ENCODE data around the gene KRT27. TPM values are rescaled to one million over a fixed set of nuclear protein-coding genes. Genes with fewer than 3 reads are reported as not detected.

The KRT27 gene
- total and polyA plus RNA-seq, 9 of the 15 experiments (the other 6 are each of a cell fraction or from before 2014, with no cell fraction given): 0.10 TPM; not detected in 8

- no peak for ATAC-seq
- intact Hi-C loops (cut with micrococcal nuclease): no loop called here
Measured at GRCh38 chr17:40800381-40800780, 18.0 kb upstream of the KRT27 start.

GRCh38 chr17:40799859-40800258 lies 17.5 kb upstream of the KRT27 start, which contains the start of gene KRT28:
Gene KRT28, minus strand, starts transcription at chr17:40799959. Its CDS starts 66 bp downstream, at chr17:40799893.
- H2AFZ ChIP-seq (ENCODE audit: low read depth, low read length): no peak within 1 kb of the TSS
- TF ChIP-seq ZBTB11 (CRISPR knock-in tag; IDR thresholded peaks at IDR 0.05): no peak
- TF ChIP-seq MEF2A (IDR thresholded peaks at IDR 0.05; ENCODE audit: control insufficient read depth, low read depth, low read length): no peak
- TF ChIP-seq ZNF347 (CRISPR knock-in tag; IDR thresholded peaks at IDR 0.05; ENCODE audit: low read depth): no peak
- H3K27ac ChIP-seq (ENCODE audit: extremely low read depth, low read depth, low read length): no peak within 1 kb of the TSS
- no peak for ATAC-seq
- H3K4me2 ChIP-seq (ENCODE audit: insufficient read depth, low read length): no peak within 1 kb of the TSS
- in situ Hi-C loops (cut with MboI) (loop anchor here (5.0 to 10.0 kb wide), 3 partner anchors 105 to 862 kb away; no protein-coding TSS in a partner anchor), intact Hi-C loops (cut with micrococcal nuclease) (no loop called here)
- no peaks in the 10 kb centered on the region for H3K79me2 ChIP-seq (ENCODE audit: control insufficient read depth, insufficient read depth, low read length)
- peaks cover 21 to 37% of the 10 kb centered on the region in 2 experiments for H3K27me3 ChIP-seq (ENCODE audit: control insufficient read depth in 2 of 2, insufficient read depth in 2 of 2, low read length in 2 of 2)
- H3K9me1 ChIP-seq (ENCODE audit: control insufficient read depth, insufficient read depth, low read length): no peaks in the 10 kb centered on the region
- H3K4me1 ChIP-seq (replicated peaks in 1 of 2; ENCODE audit: control insufficient read depth in 2 of 2, insufficient read depth in 2 of 2, low read length in 2 of 2): peaks cover 0 to 5% of the 10 kb centered on the region in 2 experiments; a peak in 1 of 5 replicates
- no peak for FAIRE-seq
- no peak for DNase-seq (ENCODE audit: extremely low read depth in 1 of 4, low spot score in 3 of 4)
- H3K9ac ChIP-seq (ENCODE audit: insufficient read depth in 1 of 2, low read depth in 2 of 2, low read length in 2 of 2): no peak within 1 kb of the TSS
- H4K20me1 ChIP-seq (replicated peaks; ENCODE audit: control insufficient read depth, insufficient read depth, low read length): no peaks in the 10 kb centered on the region
- no peaks in the 10 kb centered on the region for H3K36me3 ChIP-seq (ENCODE audit: control insufficient read depth, insufficient read depth, low read length)
- POLR2A ChIA-PET: no interaction called here
- H3K4me3 ChIP-seq: no peak within 1 kb of the TSS
- BruUV-seq (replicated peaks): no TSS peak
- 0% methylated on average over 3 of the region's 3 CpGs for WGBS (ENCODE audit: insufficient coverage, low coverage, missing lambda C conversion rate)
- CTCF ChIA-PET (ENCODE audit: low intra/inter-chr PET ratio): interaction anchor here (1.0 kb wide), 1 partner anchor 863 kb away, joined by 3 read pairs; no protein-coding TSS in a partner anchor
- H3K9me3 ChIP-seq (replicated peaks; ENCODE audit: control insufficient read depth, insufficient read depth, low read depth, low read length): no peaks in the 10 kb centered on the region

More at GRCh38 chr17:40800381-40800780, 18.0 kb upstream of the KRT27 start:
- H2AFZ ChIP-seq (ENCODE audit: low read depth, low read length): no peak overlapping the region
- H3K4me1 ChIP-seq (replicated peaks in 1 of 2; ENCODE audit: control insufficient read depth in 2 of 2, insufficient read depth in 2 of 2, low read length in 2 of 2): peaks cover 0 to 5% of the 10 kb centered on the region in 2 experiments; a peak in 1 of 5 replicates
- no peak for DNase-seq (ENCODE audit: extremely low read depth in 1 of 4, low spot score in 3 of 4)
- no peak overlapping the region for H3K9ac ChIP-seq (ENCODE audit: insufficient read depth in 1 of 2, low read depth in 2 of 2, low read length in 2 of 2)
- no peaks in the 10 kb centered on the region for H3K9me3 ChIP-seq (replicated peaks; ENCODE audit: control insufficient read depth, insufficient read depth, low read depth, low read length)
- no peaks in the 10 kb centered on the region for H4K20me1 ChIP-seq (replicated peaks; ENCODE audit: control insufficient read depth, insufficient read depth, low read length)
- H3K27me3 ChIP-seq (ENCODE audit: control insufficient read depth in 2 of 2, insufficient read depth in 2 of 2, low read length in 2 of 2): peaks cover 16 to 32% of the 10 kb centered on the region in 2 experiments
- WGBS (ENCODE audit: insufficient coverage, low coverage, missing lambda C conversion rate): 0% methylated on average over 1 of the region's 1 CpG
- H3K79me2 ChIP-seq (ENCODE audit: control insufficient read depth, insufficient read depth, low read length): no peaks in the 10 kb centered on the region
- H3K9me1 ChIP-seq (ENCODE audit: control insufficient read depth, insufficient read depth, low read length): no peaks in the 10 kb centered on the region
- no peak overlapping the region for H3K4me3 ChIP-seq
- ChIA-PET POLR2A (no interaction called here), CTCF (ENCODE audit: low intra/inter-chr PET ratio) (no interaction called here)
- in situ Hi-C loops (cut with MboI): loop anchor here (5.0 to 10.0 kb wide), 3 partner anchors 104 to 862 kb away; no protein-coding TSS in a partner anchor
- H3K4me2 ChIP-seq (ENCODE audit: insufficient read depth, low read length): no peak overlapping the region
- BruUV-seq (replicated peaks): no TSS peak
- no peak for FAIRE-seq
- no peak overlapping the region for H3K27ac ChIP-seq (ENCODE audit: extremely low read depth, low read depth, low read length)
- no peaks in the 10 kb centered on the region for H3K36me3 ChIP-seq (ENCODE audit: control insufficient read depth, insufficient read depth, low read length)
- TF ChIP-seq NFE2L1 (tag; IDR thresholded peaks at IDR 0.05; ENCODE audit: borderline replicate concordance, low read depth) (no peak), TAF7 (tag; IDR thresholded peaks at IDR 0.05) (no peak), CBX1 (IDR thresholded peaks at IDR 0.05; ENCODE audit: low read depth) (no peak), ZNF12 (CRISPR knock-in tag; IDR thresholded peaks at IDR 0.05) (no peak), CREBBP (IDR thresholded peaks at IDR 0.05; ENCODE audit: low read depth, low read length) (no peak), SP2 (IDR thresholded peaks at IDR 0.05; ENCODE audit: extremely low read depth, low read depth, low read length, poor library complexity, severe bottlenecking) (no peak), ZNF274 (IDR thresholded peaks at IDR 0.05; ENCODE audit: borderline replicate concordance, low read depth, low read length) (no peak)

All from K562 (cell line).